ENCODE results near the gene FAM107A. TPM values are rescaled to one million over a fixed set of nuclear protein-coding genes. Genes with fewer than 3 reads are reported as not detected.

FAM107A gene
- polyA plus RNA-seq, 3 donors, result not detected

DNA sequence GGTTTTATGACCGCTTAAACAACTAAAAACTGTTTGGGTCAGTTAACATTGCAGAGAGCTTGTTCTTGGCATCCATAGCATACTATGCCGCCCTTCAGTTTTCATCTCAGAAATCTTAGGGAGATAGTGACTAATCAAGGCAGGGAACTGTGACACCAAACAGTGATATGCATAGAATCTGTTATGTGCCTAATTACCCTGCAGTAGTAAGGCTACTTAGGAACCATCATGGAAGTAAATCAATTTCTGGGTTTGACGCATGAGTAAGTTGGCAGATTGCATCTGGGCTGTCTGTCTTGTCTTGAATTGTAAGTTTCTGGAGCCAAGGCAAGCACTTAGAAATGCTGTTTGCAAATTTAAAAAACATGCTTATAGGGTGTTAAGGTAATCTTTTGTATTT is 62.8 kb downstream of the FAM107A start:
- Histone ChIP-seq H3K9me3 (replicated peaks in 1 of 2; ENCODE audit: control insufficient read depth in 1 of 2, insufficient read depth in 1 of 2, low read length in 2 of 2) (no peaks in the 10 kb centered on the region), H3K79me2 (ENCODE audit: insufficient read depth, low read length) (no peaks in the 10 kb centered on the region), H2AFZ (ENCODE audit: insufficient read depth, low read depth, low read length, poor library complexity, severe bottlenecking) (no peak overlapping the region), H3K36me3 (replicated peaks in 1 of 2; ENCODE audit: control insufficient read depth in 1 of 2, insufficient read depth in 2 of 2, low read length in 2 of 2) (no peaks in the 10 kb centered on the region), H3K27ac (ENCODE audit: low read depth in 1 of 2, low read length in 2 of 2) (no peak overlapping the region), H4K20me1 (ENCODE audit: insufficient read depth, low read length) (no peaks in the 10 kb centered on the region), H3K4me2 (replicated peaks; ENCODE audit: extremely low read depth, low read length, poor library complexity, severe bottlenecking) (no peak overlapping the region), H3K27me3 (ENCODE audit: control insufficient read depth in 2 of 2, insufficient read depth in 2 of 2, low read length in 2 of 2) (no peaks in the 10 kb centered on the region), H3K9ac (ENCODE audit: insufficient read depth, low read length, poor library complexity, severe bottlenecking) (no peak overlapping the region), H3K4me3 (replicated peaks in 1 of 3; ENCODE audit: low read depth in 2 of 3, low read length in 3 of 3) (no peak overlapping the region), H3K4me1 (ENCODE audit: control insufficient read depth in 1 of 2, insufficient read depth in 2 of 2, low read length in 2 of 2) (no peaks in the 10 kb centered on the region)
- Mint-ChIP-seq H3K36me3 (peaks cover 0 to 11% of the 10 kb centered on the region in 2 donors), H3K4me3 (no peak overlapping the region), H3K9me3 (no peaks in the 10 kb centered on the region), H3K4me1 (peaks cover 2% of the 10 kb centered on the region), H3K27me3 (ENCODE audit: low read depth in 3 of 3) (peaks cover 0 to 5% (median 1%) of the 10 kb centered on the region in 3 donors), H3K27ac (no peak overlapping the region)
- TF ChIP-seq, protein P1, sequence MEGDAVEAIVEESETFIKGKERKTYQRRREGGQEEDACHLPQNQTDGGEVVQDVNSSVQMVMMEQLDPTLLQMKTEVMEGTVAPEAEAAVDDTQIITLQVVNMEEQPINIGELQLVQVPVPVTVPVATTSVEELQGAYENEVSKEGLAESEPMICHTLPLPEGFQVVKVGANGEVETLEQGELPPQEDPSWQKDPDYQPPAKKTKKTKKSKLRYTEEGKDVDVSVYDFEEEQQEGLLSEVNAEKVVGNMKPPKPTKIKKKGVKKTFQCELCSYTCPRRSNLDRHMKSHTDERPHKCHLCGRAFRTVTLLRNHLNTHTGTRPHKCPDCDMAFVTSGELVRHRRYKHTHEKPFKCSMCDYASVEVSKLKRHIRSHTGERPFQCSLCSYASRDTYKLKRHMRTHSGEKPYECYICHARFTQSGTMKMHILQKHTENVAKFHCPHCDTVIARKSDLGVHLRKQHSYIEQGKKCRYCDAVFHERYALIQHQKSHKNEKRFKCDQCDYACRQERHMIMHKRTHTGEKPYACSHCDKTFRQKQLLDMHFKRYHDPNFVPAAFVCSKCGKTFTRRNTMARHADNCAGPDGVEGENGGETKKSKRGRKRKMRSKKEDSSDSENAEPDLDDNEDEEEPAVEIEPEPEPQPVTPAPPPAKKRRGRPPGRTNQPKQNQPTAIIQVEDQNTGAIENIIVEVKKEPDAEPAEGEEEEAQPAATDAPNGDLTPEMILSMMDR (IDR thresholded peaks at IDR 0.05), result no peak
- 100% methylated on average over 2 of the region's 3 CpGs for WGBS (ENCODE audit: insufficient coverage)
- intact Hi-C loops (cut with micrococcal nuclease), result no loop called here
- no peak for DNase-seq

Other genes starting within 250 kb of the FAM107A start
- gene PXK, start 244.5 kb downstream of the FAM107A start, polyA plus RNA-seq, result 10 to 100 TPM; 31.5 to 54.0 (median 52.9) TPM
- gene PDHB, start 143.6 kb downstream of the FAM107A start, polyA plus RNA-seq, result 100 to 1,000 TPM in 2 of 3 donors, 10 to 100 TPM in 1; 30.5 to 125 (median 112) TPM
- gene KCTD6, start 85.3 kb downstream of the FAM107A start, polyA plus RNA-seq, result 10 to 100 TPM; 11.3 to 18.9 (median 11.9) TPM
- gene ACOX2, start 40.2 kb downstream of the FAM107A start, polyA plus RNA-seq, result 1 to 10 TPM; 2.4 to 2.5 (median 2.4) TPM
- 1 to 10 TPM in 1 of 3 donors, under 1 TPM in 2; 0.28 to 1.9 (median 0.71) TPM for gene FAM3D, start 89.4 kb upstream of the FAM107A start, polyA plus RNA-seq

Measured in CD14-positive monocyte (primary cell).